ENCODE results near the gene AMN1.

Gene AMN1

DNA sequence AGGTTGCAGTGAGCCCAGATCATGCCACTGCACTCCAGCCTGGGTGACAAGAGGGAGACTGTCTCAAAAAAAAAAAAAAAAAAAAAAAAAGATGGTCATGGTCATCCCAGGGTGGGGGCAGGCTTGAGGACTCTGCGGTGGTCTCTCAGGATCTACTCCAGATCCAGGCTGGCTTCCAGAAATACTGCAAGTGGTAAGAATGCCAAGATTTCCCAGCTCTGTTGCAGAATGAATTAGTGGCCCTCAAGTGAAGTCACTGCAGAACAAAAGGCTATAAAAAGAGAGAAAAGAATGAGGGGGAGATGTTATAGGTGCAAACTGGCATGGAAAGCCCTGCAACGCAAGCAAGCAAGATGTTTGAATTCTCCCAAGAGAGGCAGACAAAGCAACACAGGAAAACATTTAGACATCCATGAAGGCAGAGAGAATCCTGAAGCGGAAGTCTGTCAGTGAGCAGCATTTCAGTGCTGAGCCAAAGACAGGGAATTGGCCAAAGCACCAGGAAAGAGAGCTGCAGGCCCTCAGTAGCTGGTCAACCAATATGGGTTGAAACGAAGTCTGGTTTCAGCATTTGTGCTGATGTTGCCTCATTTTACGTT lies 101.3 kb downstream of the AMN1 start:
- DNase-seq = no peak

- no peak for DNase-seq
Measured at GRCh38 chr12:31626270-31626995, 102.4 kb downstream of the AMN1 start.

GRCh38 chr12:31622038-31622437 lies 106.8 kb downstream of the AMN1 start:
- DNase-seq = no peak

Data from DMS79 (cell line).